HG02840 (cell line): ENCODE data around the gene CDKAL1.

Experiments
- ATAC-seq: cut with Tn5 transposase; IDR thresholded peaks from one replicate; pipeline ENCODE4 v1.9.1; 2021; ENCODE audit warnings: mild to moderate bottlenecking, moderate library complexity, moderate number of reproducible peaks; ENCODE audit not compliant: unreplicated experiment, low FRiP score

The CDKAL1 gene

GRCh38 chr6:20771409-20771808 is 237.2 kb downstream of the CDKAL1 start:
- ATAC-seq = no peak

- ATAC-seq = no peak
Observed at GRCh38 chr6:20773822-20774221, 239.6 kb downstream of the CDKAL1 start.

- ATAC-seq = no peak
Observed at GRCh38 chr6:20775981-20776380, 241.7 kb downstream of the CDKAL1 start.

- no peak for ATAC-seq
Observed at GRCh38 chr6:20777801-20778200, 243.5 kb downstream of the CDKAL1 start.

- ATAC-seq = no peak
Observed at GRCh38 chr6:20778459-20778858, 244.2 kb downstream of the CDKAL1 start.

GRCh38 chr6:20778912-20779311 is 244.7 kb downstream of the CDKAL1 start:
- ATAC-seq = no peak

- ATAC-seq = no peak
Observed at GRCh38 chr6:20789162-20789561, 254.9 kb downstream of the CDKAL1 start.

GRCh38 chr6:20790032-20790791 is 256.0 kb downstream of the CDKAL1 start:
- no peak for ATAC-seq

GRCh38 chr6:20791074-20791473 is 256.8 kb downstream of the CDKAL1 start:
- ATAC-seq = no peak

GRCh38 chr6:20791944-20792343 is 257.7 kb downstream of the CDKAL1 start:
- no peak for ATAC-seq

- no peak for ATAC-seq
Observed at GRCh38 chr6:20793174-20793573, 258.9 kb downstream of the CDKAL1 start.

GRCh38 chr6:20797597-20797996 is 263.3 kb downstream of the CDKAL1 start:
- ATAC-seq = no peak

- ATAC-seq = no peak
Observed at GRCh38 chr6:20800229-20800628, 266.0 kb downstream of the CDKAL1 start.

- ATAC-seq = no peak
Observed at GRCh38 chr6:20800653-20801052, 266.4 kb downstream of the CDKAL1 start.

GRCh38 chr6:20801595-20801994 is 267.3 kb downstream of the CDKAL1 start:
- ATAC-seq = no peak

GRCh38 chr6:20802596-20802995 is 268.3 kb downstream of the CDKAL1 start:
- ATAC-seq = no peak

- ATAC-seq = no peak
Observed at GRCh38 chr6:20805021-20805420, 270.8 kb downstream of the CDKAL1 start.

GRCh38 chr6:20806669-20807068 is 272.4 kb downstream of the CDKAL1 start:
- no peak for ATAC-seq

GRCh38 chr6:20808439-20808838 is 274.2 kb downstream of the CDKAL1 start:
- no peak for ATAC-seq

- ATAC-seq = no peak
Observed at GRCh38 chr6:20808924-20809323, 274.7 kb downstream of the CDKAL1 start.

GRCh38 chr6:20810727-20811108 is 276.5 kb downstream of the CDKAL1 start:
- ATAC-seq = no peak

GRCh38 chr6:20811109-20811761 is 277.0 kb downstream of the CDKAL1 start:
- no peak for ATAC-seq
